Embryonic facial prominence (tissue), 1 donor: ENCODE data around the gene AVP.
"Not testable (repeated sequence)": the region's sequence is repeated elsewhere in the genome, so short reads cannot be mapped to it uniquely, and the experiment has no call there.

Experiments
- DNase-seq: peaks from one replicate; pipeline ENCODE4 v3.0.0-alpha.2; 2016; ENCODE audit errors: extremely low spot score

Gene AVP

DNA sequence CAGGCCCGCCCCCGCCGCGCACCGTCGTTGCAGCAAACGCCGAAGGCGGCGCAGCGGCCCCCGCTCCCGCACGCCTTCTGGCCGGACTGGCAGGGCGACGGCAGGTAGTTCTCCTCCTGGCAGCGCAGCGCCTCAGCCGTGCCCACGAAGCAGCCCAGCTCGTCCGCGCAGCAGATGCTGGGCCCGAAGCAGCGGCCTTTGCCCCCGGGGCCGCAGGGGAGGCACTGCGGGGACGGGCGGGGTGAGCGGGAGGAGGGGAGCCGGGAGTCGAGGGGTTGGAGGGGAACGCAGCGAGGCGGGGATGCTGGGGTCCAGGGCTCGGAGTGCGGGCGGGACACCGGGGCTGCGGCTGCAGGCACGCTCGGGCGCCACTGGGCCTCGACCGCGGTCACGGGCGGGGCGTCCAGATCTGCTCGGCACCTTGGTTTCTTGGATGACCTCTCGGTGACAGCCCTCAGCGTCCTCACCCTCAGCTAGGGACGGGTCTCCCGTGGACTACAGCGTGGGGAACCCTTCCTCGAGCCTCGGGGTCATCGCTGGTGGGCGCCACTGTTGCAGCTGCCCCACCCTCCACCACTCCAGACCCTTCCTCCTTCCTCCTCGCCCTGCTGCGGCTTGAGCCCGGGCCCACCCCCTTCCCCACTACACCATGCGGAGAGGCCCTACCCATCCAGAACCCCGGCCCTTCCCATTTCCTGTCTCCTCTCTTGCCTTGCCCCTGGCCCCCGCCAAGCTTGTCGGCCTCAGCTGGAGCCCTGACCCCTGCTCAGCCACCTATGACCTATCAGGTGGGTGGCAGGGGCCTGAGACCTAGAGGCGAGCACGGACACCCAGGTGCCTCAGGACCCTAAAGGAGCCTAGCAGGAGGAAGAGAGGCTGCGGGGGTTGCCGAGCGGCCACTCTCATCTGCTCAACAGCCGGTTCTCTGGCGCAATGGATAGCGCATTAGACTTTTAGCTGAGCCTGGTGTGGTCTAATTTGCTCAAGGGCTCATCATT is 1.3 kb downstream of the AVP start:
- DNase-seq: no peak

DNA sequence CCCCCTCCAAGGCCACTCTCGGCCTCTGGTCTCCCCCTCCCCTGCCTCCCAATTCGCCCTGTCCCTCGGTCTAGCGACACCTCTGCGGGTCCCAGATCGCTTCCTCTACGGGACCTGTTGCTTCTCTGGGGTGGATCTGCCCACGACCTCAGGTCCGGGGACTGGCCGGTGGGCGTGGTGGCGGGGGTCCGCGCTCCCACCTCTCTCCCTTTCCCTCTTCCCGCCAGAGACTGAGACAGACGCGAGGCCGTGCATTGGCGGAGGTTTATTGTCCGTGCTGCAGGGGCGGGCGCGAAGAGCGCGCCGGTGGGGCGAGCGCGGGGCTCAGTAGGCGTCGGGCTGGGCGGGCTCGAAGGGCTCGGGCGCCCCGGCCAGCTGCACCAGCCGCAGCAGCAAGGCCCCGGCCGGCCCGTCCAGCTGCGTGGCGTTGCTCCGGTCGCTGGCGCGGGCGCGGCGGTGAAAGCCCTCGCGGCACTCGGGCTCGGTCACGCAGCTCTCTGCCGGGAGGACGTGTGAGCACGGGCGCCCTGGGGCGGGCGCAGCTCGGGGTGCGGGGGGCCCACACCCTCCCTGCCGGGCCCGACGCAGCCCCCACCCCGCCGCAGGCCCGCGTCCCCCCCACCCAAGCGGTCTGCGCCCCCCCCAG is 2.1 kb downstream of the AVP start:
- DNase-seq: no peak

GRCh38 chr20:3081641-3082040 is 2.9 kb downstream of the AVP start:
- DNase-seq: no peak

DNA sequence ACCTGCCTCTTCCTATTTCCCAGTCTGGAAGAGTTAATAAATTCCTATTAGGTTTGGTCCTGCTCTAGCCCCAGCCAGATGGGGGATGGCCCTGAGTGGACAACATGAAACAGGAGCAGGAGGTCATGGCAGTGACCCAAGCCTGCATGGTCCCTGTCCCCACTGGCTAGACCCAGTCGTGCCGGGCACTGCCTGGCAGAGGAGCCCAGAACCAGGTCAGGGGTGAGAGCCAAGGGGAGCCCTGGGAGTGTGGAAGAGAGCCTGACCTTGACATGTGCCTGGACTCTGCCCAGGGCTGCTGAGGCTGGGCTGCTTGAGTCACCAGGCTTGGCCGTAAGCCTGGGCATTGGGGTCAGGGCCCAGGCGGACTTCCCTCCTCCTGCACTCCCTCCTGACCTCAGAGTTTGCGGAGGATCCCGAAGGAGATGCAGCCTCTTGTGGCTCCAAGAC is 3.6 kb downstream of the AVP start:
- DNase-seq: no peak

DNA sequence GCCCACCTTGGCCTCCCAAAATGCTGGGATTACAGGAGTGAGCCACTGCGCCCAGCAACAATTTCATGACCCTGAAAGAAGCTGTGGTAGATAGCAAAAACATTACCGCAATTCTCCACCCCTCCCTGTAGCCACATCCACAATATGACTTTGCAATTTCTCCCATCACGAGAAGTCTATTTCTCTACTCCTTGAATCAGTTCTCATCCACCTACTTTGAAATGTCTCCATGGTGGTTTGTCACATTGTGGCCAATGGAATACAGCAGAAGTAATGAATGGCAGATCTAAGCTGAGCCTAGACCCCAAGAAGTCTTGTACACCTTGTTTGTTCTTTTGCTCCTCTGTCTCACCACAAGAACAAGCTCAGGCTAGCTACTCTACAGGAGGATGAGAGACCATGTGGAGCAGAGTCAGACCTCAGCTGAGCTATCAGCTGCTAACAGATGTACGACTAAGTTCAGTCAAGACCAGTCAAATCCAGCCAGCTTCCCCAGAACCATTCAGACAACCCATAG is 6.8 kb downstream of the AVP start:
- no peak for DNase-seq

DNA sequence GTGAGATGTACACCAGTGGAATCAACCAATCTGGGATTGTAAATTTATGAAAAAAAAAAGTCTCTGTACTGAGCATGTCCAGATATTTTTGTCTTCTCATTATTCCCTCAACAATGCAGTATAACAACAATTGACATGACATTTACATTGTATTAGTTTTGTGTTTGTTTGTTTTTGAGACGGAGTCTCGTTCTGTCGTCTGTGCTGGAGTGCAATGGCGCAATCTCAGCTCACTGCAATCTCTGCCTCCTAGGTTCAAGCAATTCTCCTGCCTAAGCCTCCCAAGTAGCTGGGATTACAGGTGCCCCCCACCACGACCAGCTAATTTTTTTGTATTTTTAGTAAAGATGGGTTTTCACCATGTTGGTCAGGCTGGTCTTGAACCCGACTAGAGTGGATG is 9.2 kb downstream of the AVP start:
- not testable (repeated sequence) for DNase-seq

GRCh38 chr20:3074812-3075211 is 9.7 kb downstream of the AVP start:
- DNase-seq: no peak

DNA sequence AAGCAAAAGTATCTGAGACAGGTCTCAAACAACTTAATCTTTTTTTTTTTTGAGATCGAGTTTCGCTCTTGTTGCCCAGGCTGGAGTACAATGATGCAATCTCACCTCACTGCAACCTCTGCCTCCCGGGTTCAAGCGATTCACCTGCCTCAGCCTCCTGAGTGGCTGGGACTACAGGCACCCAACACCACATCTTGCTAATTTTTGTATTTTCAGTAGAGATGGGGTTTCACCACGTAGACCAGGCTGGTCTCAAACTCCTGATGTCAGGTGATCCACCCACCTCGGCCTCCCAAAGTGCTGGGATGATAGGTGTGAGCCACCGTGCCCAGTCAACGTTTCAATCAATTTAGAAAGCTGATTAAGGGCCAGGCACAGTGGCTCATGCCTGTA is 11.3 kb downstream of the AVP start:
- DNase-seq: not testable (repeated sequence)

GRCh38 chr20:3072530-3073250 is 11.8 kb downstream of the AVP start:
- no peak for DNase-seq

DNA sequence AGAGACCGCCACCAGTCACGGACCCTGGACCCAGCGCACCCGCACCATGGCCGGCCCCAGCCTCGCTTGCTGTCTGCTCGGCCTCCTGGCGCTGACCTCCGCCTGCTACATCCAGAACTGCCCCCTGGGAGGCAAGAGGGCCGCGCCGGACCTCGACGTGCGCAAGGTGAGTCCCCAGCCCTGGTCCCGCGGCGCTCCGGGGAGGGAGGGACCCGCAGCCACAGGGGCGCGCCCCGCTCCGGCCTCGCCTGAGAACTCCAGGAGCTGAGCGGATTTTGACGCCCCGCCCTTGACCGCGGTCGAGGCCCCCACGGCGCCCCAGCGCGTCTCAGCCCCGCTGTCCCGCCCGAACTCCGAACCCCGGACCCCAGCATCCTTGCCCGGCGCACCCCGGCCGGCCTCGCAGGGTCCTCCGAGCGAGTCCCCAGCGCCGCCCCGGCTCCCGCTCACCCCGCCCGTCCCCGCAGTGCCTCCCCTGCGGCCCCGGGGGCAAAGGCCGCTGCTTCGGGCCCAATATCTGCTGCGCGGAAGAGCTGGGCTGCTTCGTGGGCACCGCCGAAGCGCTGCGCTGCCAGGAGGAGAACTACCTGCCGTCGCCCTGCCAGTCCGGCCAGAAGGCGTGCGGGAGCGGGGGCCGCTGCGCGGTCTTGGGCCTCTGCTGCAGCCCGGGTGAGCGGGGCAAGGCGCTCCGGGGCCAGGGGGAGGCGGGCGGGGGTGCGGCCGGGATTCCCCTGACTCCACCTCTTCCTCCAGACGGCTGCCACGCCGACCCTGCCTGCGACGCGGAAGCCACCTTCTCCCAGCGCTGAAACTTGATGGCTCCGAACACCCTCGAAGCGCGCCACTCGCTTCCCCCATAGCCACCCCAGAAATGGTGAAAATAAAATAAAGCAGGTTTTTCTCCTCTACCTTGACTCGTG is 12.7 kb downstream of the AVP start, which contains the start of gene OXT:
Gene OXT, plus strand, starts transcription at position 11 of the 920 bp plus-strand sequence. Its CDS starts 36 bp downstream, at position 47.
- DNase-seq: no peak

- DNase-seq: no peak
Observed at GRCh38 chr20:3071266-3071609, 13.3 kb downstream of the AVP start.

DNA sequence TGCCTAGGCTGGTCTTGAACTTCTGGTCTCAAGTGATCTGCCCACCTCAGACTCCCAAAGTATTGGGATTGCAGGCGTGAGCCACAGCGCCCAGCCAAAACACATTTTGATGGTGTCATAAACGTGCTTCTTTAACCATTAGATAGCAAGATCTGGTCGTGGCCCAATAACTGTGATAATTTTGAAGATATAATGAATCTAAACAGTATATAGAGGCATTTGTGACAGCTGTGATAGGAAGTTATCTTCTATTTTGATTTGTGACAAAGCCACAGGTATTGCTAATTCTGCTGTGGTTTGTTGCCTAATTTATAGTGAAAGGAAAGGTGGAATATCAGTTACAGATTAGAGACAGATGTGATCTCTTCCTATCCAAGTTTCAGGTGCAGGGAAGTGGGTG is 13.8 kb downstream of the AVP start:
- no peak for DNase-seq

- no peak for DNase-seq
Observed at GRCh38 chr20:3068986-3069900, 15.3 kb downstream of the AVP start.

- DNase-seq: no peak
Observed at GRCh38 chr20:3068075-3068474, 16.4 kb downstream of the AVP start.

DNA sequence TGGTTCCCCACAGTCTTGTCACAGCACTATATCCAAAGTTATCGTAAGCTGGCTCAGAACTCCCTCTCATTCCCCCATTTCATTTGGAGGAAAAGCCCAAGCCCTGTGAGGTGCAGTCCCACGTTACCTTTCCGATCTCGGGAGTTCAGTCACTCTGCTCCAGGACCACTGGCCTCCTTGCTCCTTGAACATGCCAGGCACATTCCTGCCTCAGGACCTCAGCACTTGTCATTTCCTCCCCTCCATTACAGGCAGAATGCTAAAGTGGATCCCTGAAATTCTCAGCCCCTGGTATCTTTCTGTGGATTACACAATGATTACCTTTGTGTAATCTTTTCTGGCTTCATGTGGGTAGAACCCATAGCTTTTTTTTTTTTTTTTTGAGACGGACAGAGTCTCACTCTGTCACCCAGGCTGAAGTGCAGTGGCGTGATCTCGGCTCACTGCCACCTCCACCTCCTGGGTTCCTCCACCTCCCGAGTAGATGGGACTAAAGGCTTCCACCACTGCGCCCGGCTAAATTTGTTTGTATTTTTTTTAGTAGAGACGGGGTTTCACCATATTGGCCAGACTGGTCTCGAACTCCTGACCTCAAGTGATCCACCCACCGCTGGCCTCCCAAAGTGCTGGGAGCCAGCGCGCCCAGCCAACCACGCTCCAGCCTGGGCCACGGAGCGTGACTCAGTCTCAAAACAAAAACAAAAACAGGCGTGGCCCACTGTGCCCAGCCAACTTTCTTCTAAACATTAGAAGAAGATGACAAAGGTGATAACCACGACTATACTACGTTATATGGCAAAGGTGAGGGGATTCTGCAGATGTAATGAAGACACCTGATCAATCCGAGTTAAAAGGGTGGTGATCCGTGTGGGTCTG is 17.1 kb downstream of the AVP start:
- DNase-seq: no peak

DNA sequence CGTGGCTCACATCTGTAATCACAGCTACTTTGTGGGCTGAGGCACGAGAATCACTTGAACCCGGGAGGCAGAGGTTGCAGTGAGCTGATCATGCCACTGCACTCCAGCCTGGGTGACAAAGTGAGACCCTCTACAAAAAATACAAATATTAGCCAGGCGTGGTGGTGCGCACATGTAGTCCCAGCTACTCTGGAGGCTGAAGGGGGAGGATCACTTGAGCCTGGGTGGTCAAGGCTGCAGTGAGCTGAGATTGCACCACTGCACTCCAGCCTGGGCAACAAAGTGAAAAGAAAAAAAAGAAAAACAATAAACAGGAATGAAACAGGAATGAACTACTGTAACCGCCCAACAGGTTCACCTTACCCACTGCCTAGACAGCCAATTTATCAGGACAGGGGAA is 20.4 kb downstream of the AVP start:
- DNase-seq: not testable (repeated sequence)

DNA sequence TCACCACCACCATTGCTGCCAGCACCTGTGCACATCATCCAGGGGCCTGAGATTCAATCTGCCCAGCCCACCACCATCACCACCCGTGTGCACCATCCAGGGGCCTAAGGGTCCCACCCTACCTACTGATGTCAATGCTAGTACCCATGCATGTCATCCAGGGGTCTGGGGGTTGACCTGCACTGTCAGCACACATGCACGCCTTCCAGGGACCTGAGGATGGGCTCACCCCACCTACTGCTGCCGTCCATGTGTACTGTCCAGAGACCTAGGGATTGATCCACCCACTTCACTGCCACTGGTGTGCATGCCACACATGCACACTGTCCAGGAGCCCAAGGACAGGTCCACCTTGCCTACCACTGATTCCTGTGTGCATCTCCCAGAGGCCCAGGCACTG is 25.0 kb downstream of the AVP start:
- no peak for DNase-seq

DNA sequence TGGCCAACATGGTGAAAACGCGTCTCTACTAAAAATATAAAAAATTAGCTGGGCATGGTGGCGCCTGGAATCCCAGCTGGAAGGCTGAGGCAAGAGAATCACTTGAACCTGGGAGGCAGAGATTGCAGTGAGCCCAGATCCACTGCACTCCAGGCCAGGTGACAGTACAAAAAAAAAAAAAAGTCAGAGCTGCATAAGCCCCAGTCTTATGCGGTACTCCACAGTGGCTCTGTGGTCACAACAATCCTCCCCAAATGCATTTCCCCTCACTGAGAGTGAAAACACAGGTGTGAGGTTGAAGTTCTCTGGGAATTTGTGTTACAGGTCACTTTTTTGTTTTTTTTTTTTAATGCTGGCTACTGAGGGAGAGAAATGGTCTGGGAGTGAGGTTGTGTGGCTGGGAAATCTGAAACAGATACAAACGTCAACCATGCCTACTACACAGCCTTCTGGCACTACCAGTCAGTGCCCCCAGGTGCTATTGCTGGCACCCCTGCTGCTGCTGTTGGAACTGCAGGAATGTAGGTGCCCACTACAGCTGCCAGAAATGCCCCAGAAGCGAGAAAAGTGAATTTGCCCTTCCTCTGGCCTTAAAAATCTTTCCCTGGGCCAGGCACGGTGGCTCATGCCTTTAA is 33.0 kb downstream of the AVP start:
- no peak for DNase-seq
